Retinal pigment epithelial cell (primary cell): ENCODE results near the gene VAV2.
A peak's percentile ranks its signal among the peaks of the same experiment; 100 is the strongest.

ENCODE experiments used
- DNase-seq: peaks from one replicate; pipeline ENCODE4 v3.0.0-alpha.2; 2010; ENCODE audit warnings: low read depth
- H3K4me3 ChIP-seq: 2 replicates; pipeline ENCODE4 v1.5.1; 2011; ENCODE audit warnings: mild to moderate bottlenecking, low read length, control low read depth, moderate library complexity
- TF ChIP-seq, protein P1 (sequence below): conservative IDR thresholded peaks from 2 replicates; pipeline ENCODE4 v1.5.1; 2011; ENCODE audit warnings: low read depth, low read length, control low read depth, inconsistent platforms

VAV2 gene

DNA sequence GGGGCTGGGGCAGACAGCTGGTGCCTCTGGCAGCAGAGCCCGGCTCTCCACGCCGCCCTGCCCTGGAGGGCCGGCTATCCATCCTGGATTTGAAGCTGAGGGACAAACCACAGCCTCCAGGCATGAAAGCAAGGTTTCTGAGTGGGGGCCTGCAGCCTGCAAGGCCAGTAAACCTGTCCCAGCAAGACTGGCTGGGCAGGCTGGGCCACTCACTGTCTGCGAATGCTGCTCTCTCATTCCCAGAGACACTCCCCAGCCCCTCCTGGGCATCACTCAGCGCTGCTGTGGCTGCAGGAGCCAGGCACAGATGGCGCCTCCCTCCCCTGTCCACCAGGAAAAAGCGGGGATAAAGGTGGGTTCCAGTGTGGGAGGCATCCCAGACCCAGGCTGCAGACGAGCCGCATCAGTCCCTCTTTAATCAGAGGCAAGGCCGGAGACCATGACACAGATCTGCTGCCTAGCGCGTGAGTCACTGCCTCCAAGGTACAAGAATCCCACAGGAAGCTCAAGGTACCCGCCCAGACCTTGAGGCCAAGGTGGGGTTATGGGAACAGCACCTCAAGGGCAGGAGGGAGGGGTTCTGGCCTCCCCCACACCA lies 118.0 kb downstream of the VAV2 start:
- peak; percentile 85 for DNase-seq
- TF ChIP-seq, protein P1, sequence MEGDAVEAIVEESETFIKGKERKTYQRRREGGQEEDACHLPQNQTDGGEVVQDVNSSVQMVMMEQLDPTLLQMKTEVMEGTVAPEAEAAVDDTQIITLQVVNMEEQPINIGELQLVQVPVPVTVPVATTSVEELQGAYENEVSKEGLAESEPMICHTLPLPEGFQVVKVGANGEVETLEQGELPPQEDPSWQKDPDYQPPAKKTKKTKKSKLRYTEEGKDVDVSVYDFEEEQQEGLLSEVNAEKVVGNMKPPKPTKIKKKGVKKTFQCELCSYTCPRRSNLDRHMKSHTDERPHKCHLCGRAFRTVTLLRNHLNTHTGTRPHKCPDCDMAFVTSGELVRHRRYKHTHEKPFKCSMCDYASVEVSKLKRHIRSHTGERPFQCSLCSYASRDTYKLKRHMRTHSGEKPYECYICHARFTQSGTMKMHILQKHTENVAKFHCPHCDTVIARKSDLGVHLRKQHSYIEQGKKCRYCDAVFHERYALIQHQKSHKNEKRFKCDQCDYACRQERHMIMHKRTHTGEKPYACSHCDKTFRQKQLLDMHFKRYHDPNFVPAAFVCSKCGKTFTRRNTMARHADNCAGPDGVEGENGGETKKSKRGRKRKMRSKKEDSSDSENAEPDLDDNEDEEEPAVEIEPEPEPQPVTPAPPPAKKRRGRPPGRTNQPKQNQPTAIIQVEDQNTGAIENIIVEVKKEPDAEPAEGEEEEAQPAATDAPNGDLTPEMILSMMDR: no peak
- H3K4me3 ChIP-seq: no peak overlapping the region

- TF ChIP-seq, protein P1: no peak
- no peak overlapping the region for H3K4me3 ChIP-seq
- no peak for DNase-seq
Observed at GRCh38 chr9:133873461-133873891, 118.6 kb downstream of the VAV2 start.

- DNase-seq: no peak
- H3K4me3 ChIP-seq: no peak overlapping the region
- TF ChIP-seq, protein P1: no peak
Observed at GRCh38 chr9:133873009-133873408, 119.1 kb downstream of the VAV2 start.

- TF ChIP-seq, protein P1: no peak
- H3K4me3 ChIP-seq: no peak overlapping the region
- DNase-seq: no peak
Observed at GRCh38 chr9:133870598-133871595, 121.2 kb downstream of the VAV2 start.

- H3K4me3 ChIP-seq: no peak overlapping the region
- DNase-seq: no peak
- TF ChIP-seq, protein P1: no peak
Observed at GRCh38 chr9:133869674-133870405, 122.3 kb downstream of the VAV2 start.

DNA sequence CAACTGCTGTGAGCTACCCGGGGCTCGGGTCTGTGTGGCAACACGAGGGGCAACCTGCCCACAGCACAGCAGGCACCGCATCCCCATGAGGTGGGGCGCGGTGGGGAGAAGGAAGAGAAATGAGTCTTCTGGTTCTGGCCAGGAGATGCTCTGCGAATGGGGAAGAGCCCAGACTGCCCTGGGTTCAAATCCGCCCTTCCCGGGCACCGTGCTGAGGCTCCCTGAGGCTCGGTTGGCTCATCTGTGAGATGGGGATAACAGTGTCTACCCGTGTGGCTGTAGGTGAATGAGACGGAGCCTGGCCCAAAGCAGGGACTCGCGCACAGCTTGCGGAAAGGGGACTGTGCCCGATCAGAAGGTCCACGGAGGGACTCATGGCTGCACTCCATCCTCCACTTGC lies 123.9 kb downstream of the VAV2 start:
- DNase-seq: no peak
- TF ChIP-seq, protein P1: no peak
- no peak overlapping the region for H3K4me3 ChIP-seq
